WERI-Rb-1 (cell line): ENCODE results near the gene CFAP410.

Experiments used
- DNase-seq: peaks from one replicate; pipeline ENCODE4 v3.0.0-alpha.2; 2020
- H3K27ac ChIP-seq: fragments of 250-450 bp; sonication (Bioruptor Pico); 2 replicates; pipeline ENCODE4 v1.5.1; 2020; ENCODE audit warnings: mild to moderate bottlenecking, moderate library complexity
- H3K27me3 ChIP-seq: fragments of 250-450 bp; sonication (Bioruptor Pico); 2 replicates; pipeline ENCODE4 v1.5.1; 2021; ENCODE audit warnings: mild to moderate bottlenecking, low read depth, moderate library complexity; ENCODE audit not compliant: insufficient read depth, severe bottlenecking
- H3K36me3 ChIP-seq: fragments of 250-450 bp; sonication (Bioruptor Pico); 2 replicates; pipeline ENCODE4 v1.5.1; 2020; ENCODE audit warnings: mild to moderate bottlenecking, moderate library complexity
- H3K4me3 ChIP-seq: 2 replicates; pipeline ENCODE4 v1.5.1; 2011; ENCODE audit warnings: low read depth, mild to moderate bottlenecking, control low read depth, low read length
- H3K9me3 ChIP-seq: fragments of 250-450 bp; sonication (Bioruptor Pico); 2 replicates; pipeline ENCODE4 v1.5.1; 2021; ENCODE audit warnings: mild to moderate bottlenecking, moderate library complexity; ENCODE audit not compliant: severe bottlenecking
- TF ChIP-seq, protein P1 (sequence below): IDR thresholded peaks from 2 replicates; pipeline ENCODE4 v1.5.1; 2011; ENCODE audit warnings: low read depth, mild to moderate bottlenecking, control low read depth, inconsistent platforms, low read length

The CFAP410 gene

DNA sequence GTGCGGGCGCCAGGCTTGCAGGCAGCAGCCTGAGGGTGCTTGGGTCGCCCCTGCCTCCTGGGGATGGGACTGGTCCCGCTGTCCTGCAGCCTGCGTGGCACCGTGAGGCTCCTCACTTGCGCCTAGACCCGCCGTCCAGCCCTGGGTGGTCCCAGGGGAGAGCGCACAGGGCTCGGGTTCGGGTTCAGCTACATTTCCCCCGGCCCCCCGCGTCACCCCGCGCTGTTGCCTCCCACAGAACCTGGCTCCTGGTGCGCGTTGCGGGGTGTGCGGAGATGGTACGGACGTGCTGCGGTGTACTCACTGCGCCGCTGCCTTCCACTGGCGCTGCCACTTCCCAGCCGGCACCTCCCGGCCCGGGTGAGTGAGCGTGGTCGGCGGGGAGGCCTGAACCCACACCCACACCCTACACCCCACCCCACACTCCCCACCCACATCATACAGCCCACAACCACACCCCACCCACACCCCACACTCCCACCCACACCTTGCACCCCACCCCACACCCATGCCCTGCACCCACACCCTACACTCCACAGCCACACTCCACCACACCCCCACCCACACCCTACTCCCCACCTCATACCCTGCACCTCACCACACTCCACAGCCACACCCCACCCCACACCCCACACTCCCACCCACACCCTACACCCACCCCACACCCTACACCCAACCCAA, 45.5 kb downstream of the CFAP410 start:
- no peak overlapping the region for H3K4me3 ChIP-seq
- no peaks in the 10 kb centered on the region for H3K9me3 ChIP-seq
- TF ChIP-seq, protein P1, sequence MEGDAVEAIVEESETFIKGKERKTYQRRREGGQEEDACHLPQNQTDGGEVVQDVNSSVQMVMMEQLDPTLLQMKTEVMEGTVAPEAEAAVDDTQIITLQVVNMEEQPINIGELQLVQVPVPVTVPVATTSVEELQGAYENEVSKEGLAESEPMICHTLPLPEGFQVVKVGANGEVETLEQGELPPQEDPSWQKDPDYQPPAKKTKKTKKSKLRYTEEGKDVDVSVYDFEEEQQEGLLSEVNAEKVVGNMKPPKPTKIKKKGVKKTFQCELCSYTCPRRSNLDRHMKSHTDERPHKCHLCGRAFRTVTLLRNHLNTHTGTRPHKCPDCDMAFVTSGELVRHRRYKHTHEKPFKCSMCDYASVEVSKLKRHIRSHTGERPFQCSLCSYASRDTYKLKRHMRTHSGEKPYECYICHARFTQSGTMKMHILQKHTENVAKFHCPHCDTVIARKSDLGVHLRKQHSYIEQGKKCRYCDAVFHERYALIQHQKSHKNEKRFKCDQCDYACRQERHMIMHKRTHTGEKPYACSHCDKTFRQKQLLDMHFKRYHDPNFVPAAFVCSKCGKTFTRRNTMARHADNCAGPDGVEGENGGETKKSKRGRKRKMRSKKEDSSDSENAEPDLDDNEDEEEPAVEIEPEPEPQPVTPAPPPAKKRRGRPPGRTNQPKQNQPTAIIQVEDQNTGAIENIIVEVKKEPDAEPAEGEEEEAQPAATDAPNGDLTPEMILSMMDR = no peak
- H3K27me3 ChIP-seq = no peaks in the 10 kb centered on the region
- no peak for DNase-seq
- no peak overlapping the region for H3K27ac ChIP-seq
- H3K36me3 ChIP-seq = no peaks in the 10 kb centered on the region

DNA sequence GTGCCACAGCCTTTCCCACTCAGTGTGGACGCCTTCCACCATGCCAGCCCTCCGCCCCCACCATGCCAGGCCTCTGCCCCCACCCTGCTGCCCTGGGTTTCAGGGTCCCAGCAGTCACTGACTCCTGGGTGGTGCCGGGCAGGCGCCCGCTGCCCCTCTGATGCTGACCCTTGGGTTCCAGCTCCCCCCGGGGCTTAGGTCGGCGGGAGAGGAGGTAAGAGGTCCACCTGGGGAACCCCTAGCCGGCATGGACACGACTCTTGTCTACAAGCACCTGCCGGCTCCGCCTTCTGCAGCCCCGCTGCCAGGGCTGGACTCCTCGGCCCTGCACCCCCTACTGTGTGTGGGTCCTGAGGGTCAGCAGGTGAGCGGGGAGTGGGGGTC, 46.4 kb downstream of the CFAP410 start:
- no peak for DNase-seq
- no peaks in the 10 kb centered on the region for H3K9me3 ChIP-seq
- TF ChIP-seq, protein P1 = no peak
- H3K4me3 ChIP-seq = no peak overlapping the region
- H3K27me3 ChIP-seq = no peaks in the 10 kb centered on the region
- H3K27ac ChIP-seq = no peak overlapping the region
- no peaks in the 10 kb centered on the region for H3K36me3 ChIP-seq

DNA sequence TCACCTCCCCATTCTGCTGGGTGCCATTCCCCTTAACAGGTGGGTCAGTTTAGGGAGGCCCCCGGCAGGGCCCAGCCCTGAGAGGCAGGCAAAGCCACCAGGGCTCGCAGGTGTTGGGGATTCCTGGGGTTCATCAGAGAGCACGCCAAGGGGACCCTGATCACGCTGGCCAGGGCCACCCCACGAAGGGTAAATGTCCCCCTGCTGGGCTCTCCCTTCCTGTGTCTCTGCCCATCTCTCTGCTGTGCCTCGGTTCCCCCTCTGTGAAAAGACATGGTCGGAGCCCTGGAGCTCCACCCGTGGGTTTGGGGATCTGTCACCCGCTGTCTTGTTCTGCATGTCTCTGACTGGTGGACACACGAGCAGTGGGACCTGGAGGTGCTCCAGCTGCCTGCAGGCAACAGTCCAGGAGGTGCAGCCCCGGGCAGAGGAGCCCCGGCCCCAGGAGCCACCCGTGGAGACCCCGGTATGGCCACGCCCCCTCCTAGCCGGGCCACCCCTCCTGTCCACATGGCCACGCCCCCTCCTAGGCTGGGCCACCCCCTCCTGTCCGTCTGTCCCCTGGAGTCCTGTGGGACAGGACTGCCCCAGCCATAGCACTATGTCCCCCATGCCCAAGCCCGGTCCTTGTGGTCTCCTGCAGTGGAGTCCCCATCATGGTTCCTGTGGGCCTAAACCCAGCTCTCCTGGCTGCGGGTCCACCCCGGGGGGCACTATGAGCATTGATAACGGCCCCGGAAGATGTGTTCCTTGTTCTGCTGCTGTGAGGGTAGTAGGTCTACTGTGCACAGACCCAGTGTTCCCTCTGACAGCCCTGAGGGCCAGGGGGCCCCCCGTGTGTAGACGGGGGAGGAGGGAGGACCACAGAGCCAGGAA, 47.0 kb downstream of the CFAP410 start:
- TF ChIP-seq, protein P1 = no peak
- no peak for DNase-seq
- H3K27ac ChIP-seq = no peak overlapping the region
- H3K9me3 ChIP-seq = no peaks in the 10 kb centered on the region
- no peaks in the 10 kb centered on the region for H3K27me3 ChIP-seq
- no peaks in the 10 kb centered on the region for H3K36me3 ChIP-seq
- H3K4me3 ChIP-seq = no peak overlapping the region

DNA sequence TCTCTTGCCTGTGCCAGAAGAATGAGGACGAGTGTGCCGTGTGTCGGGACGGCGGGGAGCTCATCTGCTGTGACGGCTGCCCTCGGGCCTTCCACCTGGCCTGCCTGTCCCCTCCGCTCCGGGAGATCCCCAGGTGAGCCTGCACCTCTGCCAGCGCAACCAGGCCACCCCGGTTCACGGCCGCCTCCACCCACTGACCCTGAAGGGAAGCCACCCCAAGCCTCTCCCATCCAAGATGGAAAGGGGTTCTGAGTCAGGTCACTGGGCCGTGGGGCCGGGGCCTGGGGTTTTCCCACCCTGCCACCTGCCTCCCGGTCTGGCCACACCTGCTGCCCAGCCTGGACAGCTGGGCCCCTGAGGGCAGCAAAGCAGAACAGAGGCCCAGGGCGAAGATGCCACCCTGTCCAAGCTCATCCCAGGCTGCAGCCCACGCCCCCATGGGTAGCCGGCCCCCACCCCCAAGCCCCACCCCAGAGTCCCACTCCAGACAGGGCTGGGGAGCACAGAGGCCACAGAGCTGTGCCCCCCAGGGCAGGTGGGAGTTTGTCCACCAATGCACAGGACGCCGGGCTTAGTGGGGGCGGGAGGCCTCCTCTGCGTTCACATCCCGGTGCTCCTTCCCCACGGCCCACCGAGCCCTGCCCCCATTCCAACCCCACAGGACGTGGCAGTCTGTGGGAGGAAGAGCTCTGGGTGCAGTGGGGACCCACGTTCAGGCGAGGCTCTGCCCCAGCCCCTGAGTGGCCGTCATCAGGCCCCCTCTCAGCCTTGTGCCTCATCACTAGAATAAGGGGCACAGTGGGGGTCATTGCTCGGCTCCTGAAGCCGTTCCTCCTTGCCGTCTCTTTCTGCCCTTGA, 47.9 kb downstream of the CFAP410 start:
- Histone ChIP-seq H3K36me3 (no peaks in the 10 kb centered on the region), H3K27me3 (no peaks in the 10 kb centered on the region), H3K9me3 (no peaks in the 10 kb centered on the region), H3K4me3 (no peak overlapping the region), H3K27ac (no peak overlapping the region)
- DNase-seq = no peak
- TF ChIP-seq, protein P1 = no peak

DNA sequence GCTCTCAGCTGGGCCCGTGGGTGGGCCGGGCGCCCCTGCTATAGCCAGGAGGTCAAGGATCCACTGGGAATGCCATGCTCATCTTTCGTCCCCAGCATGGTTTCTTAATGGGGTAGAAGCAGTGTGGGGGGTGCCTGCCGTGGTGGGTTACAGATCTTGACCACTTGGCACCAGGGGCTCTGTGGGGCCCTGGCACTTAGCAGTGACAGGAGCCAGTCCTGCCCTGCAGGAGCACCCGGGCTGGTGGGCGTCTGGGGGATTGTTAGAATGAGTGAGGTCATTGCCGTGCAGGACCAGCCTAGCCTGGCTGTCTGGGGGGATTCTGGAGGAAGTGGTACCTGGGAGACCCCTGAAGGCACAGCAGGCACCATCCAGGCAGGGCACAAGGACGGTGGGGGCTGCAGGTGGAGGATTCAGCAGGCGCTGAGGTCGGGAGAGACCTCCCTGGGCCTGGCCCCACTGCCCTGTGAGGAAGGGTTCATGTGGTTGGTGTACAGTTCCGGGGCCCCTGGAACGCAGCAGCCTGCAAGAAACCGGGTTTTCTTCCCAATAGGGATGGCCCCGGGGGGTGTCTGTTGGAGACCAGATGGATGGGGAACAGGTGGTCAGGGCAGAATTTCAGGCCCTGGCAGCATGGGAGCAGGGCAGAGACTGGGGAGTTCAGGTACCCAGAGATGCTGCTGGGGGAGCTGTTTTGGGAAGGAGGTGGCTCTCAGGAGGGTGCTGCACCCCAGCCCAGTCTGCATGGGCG, 48.7 kb downstream of the CFAP410 start:
- Histone ChIP-seq H3K27me3 (no peaks in the 10 kb centered on the region), H3K27ac (no peak overlapping the region)

More for the DNA sequence above, 48.7 kb downstream of the CFAP410 start:
- no peaks in the 10 kb centered on the region for H3K9me3 ChIP-seq
- no peak overlapping the region for H3K4me3 ChIP-seq
- no peaks in the 10 kb centered on the region for H3K36me3 ChIP-seq
- DNase-seq = no peak
- TF ChIP-seq, protein P1 = no peak
